ENCODE data around the gene KSR2. TPM values are rescaled to one million over a fixed set of nuclear protein-coding genes. Genes with fewer than 3 reads are reported as not detected.

Gene KSR2
- total RNA-seq, 2 experiments from 2014 or later = 0.03 to 0.15 TPM

DNA sequence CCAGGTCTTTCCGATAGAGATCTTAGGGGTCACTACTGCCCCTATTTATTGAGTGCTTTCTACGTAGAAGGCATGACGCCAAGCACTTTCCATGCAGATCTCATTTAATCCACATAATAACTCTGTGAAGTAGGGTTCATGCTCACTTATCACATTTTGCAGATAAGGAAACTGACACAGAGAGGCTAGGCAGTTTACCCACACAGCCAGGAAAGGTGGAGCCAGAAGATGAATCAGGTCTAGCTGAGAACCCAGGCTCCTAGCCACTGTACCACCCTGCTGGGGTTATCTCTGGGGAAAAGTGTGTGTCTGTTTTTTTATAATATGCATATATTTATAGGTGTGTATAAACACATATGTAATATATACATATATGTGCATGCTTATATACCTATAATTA lies 83.6 kb downstream of the KSR2 start:
- ChIA-PET CTCF (ENCODE audit: unreplicated experiment) (no interaction called here), POLR2A (no interaction called here)
- H2AFZ ChIP-seq (ENCODE audit: low read length) = no peak overlapping the region

DNA sequence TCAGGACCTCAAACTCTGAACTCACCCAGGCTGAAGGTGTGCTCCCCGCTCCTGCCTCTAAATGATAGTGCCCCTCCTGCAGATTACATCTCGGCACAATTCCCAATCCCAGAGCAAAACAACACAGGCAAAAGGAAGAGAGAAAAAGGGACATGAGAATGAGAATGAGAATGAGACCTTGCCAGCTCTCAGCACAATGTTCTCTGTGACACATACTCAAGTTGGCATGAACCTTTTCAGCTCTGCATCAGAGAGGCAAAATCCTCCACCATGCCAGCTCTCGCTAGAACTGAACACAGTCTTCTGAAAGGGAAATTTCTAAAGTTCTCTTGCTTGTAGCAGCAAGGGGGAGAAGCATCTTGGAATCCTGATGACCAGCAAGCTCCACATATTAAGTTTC lies 84.6 kb downstream of the KSR2 start:
- CTCF ChIA-PET (ENCODE audit: unreplicated experiment) = no interaction called here
- no peak for DNase-seq (ENCODE audit: low spot score)
- Histone ChIP-seq H3K9me2 (ENCODE audit: insufficient read depth, low read length) (no peaks in the 10 kb centered on the region), H3K36me3 (ENCODE audit: insufficient read depth, low read length) (no peaks in the 10 kb centered on the region), H3K4me3 (ENCODE audit: low read depth, low read length, poor library complexity, severe bottlenecking) (no peak overlapping the region), H3K9me3 (ENCODE audit: low read length) (no peaks in the 10 kb centered on the region), H2AFZ (ENCODE audit: low read length) (no peak overlapping the region), H3K4me1 (ENCODE audit: insufficient read depth, low read length, poor library complexity, severe bottlenecking) (peaks cover 5% of the 10 kb centered on the region), H3K27ac (ENCODE audit: low read depth, low read length, poor library complexity, severe bottlenecking) (no peak overlapping the region), H4K20me1 (ENCODE audit: insufficient read depth, low read length) (no peaks in the 10 kb centered on the region), H3K79me2 (ENCODE audit: insufficient read depth, low read depth, low read length) (no peaks in the 10 kb centered on the region), H3K4me2 (ENCODE audit: low read length) (no peak overlapping the region)
- POLR2A ChIA-PET = no interaction called here
- no peak for TF ChIP-seq CTCF (conservative IDR thresholded peaks at IDR 0.05; ENCODE audit: low read length)
- intact Hi-C loops (cut with micrococcal nuclease; ENCODE audit: unreplicated experiment) = no loop called here
- no TSS peak for BruUV-seq (replicated peaks)

More for the DNA sequence above, 83.6 kb downstream of the KSR2 start:
- no peak for DNase-seq (ENCODE audit: low spot score)
- H3K4me3 ChIP-seq (ENCODE audit: low read depth, low read length, poor library complexity, severe bottlenecking) = no peak overlapping the region
- H3K4me1 ChIP-seq (ENCODE audit: insufficient read depth, low read length, poor library complexity, severe bottlenecking) = peaks cover 10% of the 10 kb centered on the region
- intact Hi-C loops (cut with micrococcal nuclease; ENCODE audit: unreplicated experiment) = no loop called here
- no TSS peak for BruUV-seq (replicated peaks)
- no peak overlapping the region for H3K27ac ChIP-seq (ENCODE audit: low read depth, low read length, poor library complexity, severe bottlenecking)
- H3K36me3 ChIP-seq (ENCODE audit: insufficient read depth, low read length) = no peaks in the 10 kb centered on the region
- H3K4me2 ChIP-seq (ENCODE audit: low read length) = no peak overlapping the region
- H4K20me1 ChIP-seq (ENCODE audit: insufficient read depth, low read length) = no peaks in the 10 kb centered on the region
- H3K79me2 ChIP-seq (ENCODE audit: insufficient read depth, low read depth, low read length) = no peaks in the 10 kb centered on the region
- no peaks in the 10 kb centered on the region for H3K9me2 ChIP-seq (ENCODE audit: insufficient read depth, low read length)
- TF ChIP-seq EZH2phosphoT487 (IDR thresholded peaks at IDR 0.05; ENCODE audit: borderline replicate concordance, low read depth, low read length) (no peak), CTCF (conservative IDR thresholded peaks at IDR 0.05; ENCODE audit: low read length) (no peak)
- H3K9me3 ChIP-seq (ENCODE audit: low read length) = no peaks in the 10 kb centered on the region

DNA sequence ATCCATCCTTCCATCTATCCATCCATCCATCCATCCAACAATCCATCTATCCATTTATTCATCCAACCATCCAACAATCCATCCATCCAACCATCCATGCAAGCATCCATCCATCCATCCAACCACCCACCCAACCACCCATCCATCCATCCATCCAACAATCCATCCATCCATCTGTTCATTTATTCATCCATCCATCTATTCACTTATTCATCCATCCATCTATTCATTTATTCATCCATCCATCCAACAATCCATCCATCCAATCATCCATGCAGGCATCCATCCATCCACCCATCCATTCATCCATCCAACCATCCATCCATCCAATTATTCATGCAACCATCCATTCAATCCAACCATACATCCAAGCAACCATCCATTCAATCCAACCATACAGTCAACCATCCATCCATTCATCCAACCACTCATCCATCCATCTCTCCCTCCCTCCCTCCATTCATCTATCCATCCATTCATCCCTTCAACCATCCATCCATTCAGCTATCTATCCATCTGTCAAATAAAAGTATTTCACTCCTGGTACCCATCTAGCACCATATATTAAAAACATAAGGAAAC lies 86.1 kb downstream of the KSR2 start:
- DNase-seq (ENCODE audit: low spot score) = no peak
- Histone ChIP-seq H4K20me1 (ENCODE audit: insufficient read depth, low read length) (no peaks in the 10 kb centered on the region), H3K4me3 (ENCODE audit: low read depth, low read length, poor library complexity, severe bottlenecking) (no peak overlapping the region), H3K27ac (ENCODE audit: low read depth, low read length, poor library complexity, severe bottlenecking) (no peak overlapping the region), H3K4me2 (ENCODE audit: low read length) (no peak overlapping the region), H2AFZ (ENCODE audit: low read length) (no peak overlapping the region), H3K9me3 (ENCODE audit: low read length) (no peaks in the 10 kb centered on the region), H3K36me3 (ENCODE audit: insufficient read depth, low read length) (no peaks in the 10 kb centered on the region), H3K79me2 (ENCODE audit: insufficient read depth, low read depth, low read length) (no peaks in the 10 kb centered on the region), H3K9me2 (ENCODE audit: insufficient read depth, low read length) (no peaks in the 10 kb centered on the region), H3K4me1 (ENCODE audit: insufficient read depth, low read length, poor library complexity, severe bottlenecking) (no peaks in the 10 kb centered on the region)
- no TSS peak for BruUV-seq (replicated peaks)
- intact Hi-C loops (cut with micrococcal nuclease; ENCODE audit: unreplicated experiment) = no loop called here
- ChIA-PET CTCF (ENCODE audit: unreplicated experiment) (interaction anchor here (0.9 kb wide), 1 partner anchor 172 kb away, joined by 3 read pairs; no protein-coding TSS in a partner anchor), POLR2A (no interaction called here)
- TF ChIP-seq CTCF (conservative IDR thresholded peaks at IDR 0.05; ENCODE audit: low read length) (no peak), EZH2phosphoT487 (IDR thresholded peaks at IDR 0.05; ENCODE audit: borderline replicate concordance, low read depth, low read length) (no peak)

All from OCI-LY7 (cell line).